ENCODE data around the gene TMEM140.
"Not testable (repeated sequence)": the region's sequence is repeated elsewhere in the genome, so short reads cannot be mapped to it uniquely, and the experiment has no call there.

Gene TMEM140

DNA sequence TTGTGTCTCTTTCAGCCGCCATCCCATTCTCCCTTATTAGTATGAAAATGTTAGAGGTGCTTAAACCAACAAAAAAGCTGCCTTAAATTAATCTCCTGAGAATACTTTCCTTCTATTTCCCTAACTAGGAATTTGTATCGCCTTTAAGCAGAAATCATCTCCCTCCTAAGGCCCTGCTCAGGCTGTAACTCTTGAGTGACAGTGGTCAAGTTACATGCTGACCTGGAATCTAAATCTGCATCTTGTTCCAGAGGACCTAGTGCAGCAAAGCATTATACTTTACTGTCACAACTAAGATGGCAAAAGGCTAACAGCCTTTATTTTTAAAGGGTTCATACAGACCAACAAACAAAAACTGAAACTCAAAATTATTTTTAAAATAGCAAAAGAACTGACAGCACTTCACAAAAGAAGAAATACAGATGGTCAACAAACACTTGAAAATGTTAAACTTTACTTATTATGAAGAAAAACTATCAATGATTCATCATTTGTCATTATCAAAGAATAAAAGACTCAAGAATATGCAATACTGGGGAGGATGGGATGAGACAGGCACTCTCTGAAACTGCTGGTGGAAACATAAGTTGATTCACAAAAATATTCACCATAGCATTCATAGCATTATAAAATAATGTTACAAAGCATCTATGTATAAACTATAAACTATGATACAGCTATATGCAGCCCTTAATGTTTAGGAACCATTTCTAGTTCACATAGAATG, 11.7 kb downstream of the TMEM140 start:
- no peak for DNase-seq

GRCh38 chr7:135160098-135160857, 12.4 kb downstream of the TMEM140 start:
- DNase-seq = no peak

GRCh38 chr7:135160858-135161653, 13.2 kb downstream of the TMEM140 start:
- DNase-seq = no peak

DNA sequence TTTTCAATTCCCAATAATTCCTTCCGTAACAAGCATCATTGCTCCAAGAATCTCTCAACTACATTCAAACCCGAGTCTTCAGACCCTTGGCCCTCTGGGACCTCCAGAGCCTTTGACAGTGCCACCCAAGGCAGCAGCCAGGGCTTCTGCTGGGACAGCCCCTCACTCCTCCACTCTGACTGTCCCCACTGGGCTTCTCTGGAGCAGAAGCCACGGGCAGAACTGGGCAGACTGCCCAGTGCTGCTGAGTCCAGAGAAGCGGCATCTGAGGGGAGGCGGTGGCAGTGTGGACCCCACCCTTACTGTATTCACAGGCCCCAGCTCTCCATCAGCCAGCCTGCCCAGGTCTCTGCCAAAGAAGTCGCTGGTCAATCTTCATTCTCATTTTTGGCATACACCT, 13.8 kb downstream of the TMEM140 start:
- DNase-seq = no peak

DNA sequence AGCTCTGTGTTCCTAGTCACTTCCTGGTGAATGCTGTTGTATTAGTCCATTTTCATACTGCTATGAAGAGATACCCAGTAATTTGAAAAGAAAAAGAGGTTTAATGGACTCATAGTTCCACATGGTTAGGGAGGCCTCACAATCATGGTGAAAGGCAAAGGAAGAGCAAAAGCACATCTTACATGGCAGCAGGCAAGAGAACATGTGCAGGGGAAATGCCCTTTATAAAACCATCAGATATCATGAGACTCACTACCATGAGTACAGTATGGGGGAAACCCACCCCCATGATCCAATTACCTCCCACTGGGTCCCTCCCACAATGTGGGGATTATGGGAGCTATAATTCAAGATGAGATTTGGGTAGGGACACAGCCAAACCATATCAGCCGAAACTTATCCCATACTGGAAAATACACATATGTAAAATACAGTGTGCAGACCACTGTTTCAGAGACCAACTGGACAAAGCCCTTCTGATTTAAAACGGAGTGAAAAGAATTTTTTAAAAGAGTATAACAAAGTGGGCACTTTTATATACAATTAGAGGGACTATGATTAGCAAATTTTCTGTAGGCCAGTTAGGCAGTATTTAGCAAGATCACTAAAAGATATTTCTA, 14.6 kb downstream of the TMEM140 start:
- DNase-seq = no peak

DNA sequence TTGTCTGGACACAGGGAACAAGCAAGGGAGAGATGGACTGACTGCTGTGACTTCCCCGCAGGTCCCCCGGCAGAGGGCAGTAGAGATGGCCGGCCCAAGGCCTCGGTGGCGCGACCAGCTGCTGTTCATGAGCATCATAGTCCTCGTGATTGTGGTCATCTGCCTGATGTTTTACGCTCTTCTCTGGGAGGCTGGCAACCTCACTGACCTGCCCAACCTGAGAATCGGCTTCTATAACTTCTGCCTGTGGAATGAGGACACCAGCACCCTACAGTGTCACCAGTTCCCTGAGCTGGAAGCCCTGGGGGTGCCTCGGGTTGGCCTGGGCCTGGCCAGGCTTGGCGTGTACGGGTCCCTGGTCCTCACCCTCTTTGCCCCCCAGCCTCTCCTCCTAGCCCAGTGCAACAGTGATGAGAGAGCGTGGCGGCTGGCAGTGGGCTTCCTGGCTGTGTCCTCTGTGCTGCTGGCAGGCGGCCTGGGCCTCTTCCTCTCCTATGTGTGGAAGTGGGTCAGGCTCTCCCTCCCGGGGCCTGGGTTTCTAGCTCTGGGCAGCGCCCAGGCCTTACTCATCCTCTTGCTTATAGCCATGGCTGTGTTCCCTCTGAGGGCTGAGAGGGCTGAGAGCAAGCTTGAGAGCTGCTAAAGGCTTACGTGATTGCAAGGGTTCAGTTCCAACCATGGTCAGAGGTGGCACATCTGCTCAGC, 16.6 kb downstream of the TMEM140 start:
- DNase-seq = no peak

DNA sequence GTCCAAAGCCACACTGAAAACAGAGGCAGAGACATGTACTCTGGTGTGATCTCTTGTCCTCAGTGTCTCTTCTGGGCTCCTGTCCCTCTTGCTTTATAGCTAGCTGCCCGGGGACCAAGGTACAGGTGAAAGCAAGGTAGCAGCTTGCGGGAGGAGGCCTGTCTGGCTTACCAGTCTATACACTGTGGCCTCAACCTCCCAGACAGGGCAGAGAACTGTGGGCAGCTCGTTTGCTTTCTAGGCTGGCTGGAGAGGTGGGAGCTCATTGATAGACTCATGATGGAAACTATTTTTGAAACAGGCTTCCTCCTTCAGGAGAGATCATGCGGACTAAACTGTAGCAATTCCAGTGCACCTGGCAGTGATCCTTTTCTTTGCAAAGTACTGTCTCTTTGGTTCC, 18.0 kb downstream of the TMEM140 start:
- DNase-seq = no peak

DNA sequence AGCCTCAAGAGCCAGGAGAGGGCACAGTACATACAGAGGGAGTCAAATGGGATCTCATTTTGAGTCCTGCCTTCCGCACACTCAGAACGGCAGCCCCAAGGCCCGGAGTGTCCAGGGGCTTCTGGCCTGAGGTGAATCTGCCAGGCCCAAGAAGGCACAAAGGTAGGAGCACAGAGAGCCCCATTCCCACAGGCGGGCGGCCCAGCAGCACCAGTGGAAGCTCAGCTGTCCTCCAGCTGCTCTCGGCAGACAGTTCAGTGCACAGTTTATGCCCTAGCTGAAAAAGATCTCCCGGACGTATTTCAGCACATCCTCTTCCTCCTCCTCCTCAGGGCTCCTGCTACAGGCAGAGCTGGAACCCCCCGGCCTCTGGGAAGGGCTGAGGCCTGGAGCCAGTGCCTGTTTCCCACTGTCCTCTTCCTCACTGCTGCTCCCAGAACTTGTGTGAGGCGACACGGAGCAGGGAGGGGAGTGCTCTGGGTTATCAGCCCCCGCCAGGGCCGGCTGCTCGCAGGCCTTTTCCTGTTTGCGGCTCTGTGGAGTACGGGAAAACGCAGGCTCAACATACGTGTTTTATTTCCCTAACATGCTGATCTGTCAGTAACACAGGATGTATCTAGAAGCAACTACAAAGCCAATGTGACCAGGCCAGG, 18.6 kb downstream of the TMEM140 start:
- DNase-seq = no peak

DNA sequence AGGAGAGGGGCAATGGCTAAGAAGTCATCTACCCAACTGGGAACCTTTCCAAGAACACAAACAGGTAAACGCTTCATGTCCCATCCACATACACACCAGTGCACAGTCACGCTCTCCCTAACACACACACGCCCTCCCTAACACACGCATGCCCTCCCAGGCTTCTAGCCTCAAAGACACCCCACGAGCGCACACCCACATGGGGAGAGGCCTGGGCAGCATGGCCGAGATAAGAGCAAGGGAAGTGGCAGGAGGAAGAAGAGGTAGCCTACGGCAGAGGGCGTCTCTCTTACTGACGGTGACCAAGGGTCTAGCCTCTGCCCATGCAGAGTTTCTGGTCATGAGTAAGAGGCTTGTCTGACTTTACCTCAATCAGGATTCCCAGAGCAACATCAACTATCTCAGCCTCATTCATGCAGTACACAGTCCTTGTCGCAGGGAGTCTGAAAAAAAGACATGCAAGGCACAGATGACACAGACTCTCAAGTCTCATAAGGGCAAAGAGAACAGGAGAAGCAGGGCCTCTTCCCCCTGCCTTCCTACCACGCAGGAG, 19.6 kb downstream of the TMEM140 start:
- DNase-seq = no peak

- DNase-seq = no peak
These were observed 20.1 kb downstream of the TMEM140 start for GRCh38 chr7:135168001-135168400.

DNA sequence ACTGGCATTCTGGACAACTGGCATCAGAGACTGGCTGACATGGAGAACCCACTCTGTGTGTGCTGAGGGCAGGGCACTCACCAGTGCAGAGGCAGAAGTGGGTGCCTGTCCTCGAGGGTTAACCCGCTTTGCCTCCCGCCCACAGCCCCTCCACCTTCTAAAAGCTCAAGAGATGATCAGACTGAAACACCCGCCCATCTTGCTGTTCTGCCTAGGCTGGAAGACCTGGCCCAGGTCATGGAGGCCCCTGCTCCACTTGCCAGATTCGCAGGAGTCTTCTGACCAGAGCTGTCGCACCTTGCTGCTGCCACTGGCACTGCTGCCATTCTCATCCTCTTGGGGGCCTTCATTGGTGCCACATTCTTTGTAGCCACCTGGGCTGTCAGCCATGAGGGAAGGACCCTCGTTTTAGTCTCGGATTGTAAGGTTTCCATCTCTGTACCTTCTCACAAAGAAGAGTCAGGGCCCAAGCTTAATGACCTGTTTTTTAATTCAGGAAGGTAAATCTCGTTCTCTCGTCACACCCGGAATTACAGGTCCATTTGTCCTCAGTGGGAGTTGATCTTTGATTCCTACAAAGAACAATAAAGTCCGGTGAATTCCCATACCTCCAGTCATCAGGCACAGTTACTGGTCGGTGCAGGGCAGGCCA, 20.7 kb downstream of the TMEM140 start:
- no peak for DNase-seq

DNA sequence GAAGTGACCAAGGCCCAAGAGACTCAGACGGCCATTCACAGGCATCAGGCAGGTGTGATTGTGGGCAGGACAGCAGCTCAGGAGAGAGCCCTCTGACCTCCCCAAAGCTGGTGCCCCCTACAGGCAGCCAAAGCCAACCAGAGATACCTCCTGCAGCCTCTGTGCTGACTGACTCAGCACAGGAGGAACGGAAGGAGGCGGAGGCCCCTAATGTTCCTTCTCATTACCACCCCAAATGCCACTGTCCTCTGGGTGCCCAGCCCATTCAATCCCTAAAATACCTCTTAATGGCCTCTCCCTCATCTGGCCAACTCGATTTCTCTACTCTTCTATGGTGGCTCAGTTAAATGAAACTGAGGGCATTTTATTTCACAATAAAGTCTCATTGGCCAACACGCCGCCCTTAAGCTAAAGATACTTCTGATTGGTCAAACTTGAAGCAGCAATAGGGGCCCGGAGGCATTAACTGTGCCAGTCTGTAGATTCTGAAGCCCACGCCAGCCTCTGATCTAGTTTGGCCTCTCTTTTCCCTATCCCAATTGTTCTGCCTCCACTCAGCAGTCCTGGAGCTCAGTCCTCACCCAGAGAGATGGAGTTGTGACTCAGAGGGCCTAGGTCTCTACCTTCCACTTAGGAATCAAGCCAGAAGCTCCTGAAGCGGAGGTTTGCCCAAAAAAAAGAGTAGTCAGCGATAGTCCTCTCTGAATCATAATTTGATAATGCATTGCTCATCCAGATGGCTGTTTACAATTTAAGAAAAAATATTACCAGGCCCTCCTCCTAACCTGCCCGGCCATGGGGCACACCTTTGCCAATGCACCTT, 21.5 kb downstream of the TMEM140 start:
- no peak for DNase-seq

GRCh38 chr7:135169964-135170273, 22.0 kb downstream of the TMEM140 start:
- peak; percentile 28 for DNase-seq

DNA sequence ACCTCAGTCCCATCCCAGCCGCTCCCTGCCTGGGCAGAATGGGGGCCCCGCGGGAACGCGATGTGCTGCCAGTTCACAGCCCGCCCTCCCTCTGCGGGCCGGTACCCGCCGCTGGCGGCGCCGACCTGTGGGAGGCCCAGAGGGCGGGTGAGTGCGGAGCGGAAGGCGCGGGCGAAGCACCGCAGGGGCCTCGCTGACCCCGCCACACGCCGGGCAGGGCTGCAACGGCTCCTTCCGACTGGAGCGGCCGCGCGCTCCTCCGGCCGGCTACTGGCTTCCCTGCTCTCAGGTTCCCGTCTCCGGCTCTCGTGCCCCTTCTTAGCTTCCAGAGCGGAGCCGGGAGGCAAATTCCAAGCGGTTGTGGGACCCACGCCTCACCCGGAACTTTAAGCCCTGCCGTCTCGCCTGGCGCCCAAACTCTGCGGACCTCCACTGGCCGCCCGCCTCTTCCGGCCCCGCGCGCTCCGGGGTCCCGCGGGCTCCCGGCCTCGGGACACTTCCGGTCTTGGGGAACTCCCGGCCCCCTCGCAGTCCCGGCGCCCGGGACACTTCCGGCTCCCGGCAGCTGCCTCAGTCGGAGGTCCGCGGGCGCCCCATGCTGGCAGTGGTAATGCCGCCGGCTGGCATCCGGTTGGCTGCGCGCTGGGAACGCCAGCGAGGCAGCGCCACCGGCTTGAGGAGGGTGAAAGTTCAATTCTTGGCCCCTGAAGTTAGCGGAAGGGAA, 22.6 kb downstream of the TMEM140 start, which contains the start of gene CYREN:
Gene CYREN, minus strand, starts transcription at position 434 of the 724 bp plus-strand sequence. CDS start 1,785 bp downstream, outside the sequence.
- peak; percentile 94 for DNase-seq

DNA sequence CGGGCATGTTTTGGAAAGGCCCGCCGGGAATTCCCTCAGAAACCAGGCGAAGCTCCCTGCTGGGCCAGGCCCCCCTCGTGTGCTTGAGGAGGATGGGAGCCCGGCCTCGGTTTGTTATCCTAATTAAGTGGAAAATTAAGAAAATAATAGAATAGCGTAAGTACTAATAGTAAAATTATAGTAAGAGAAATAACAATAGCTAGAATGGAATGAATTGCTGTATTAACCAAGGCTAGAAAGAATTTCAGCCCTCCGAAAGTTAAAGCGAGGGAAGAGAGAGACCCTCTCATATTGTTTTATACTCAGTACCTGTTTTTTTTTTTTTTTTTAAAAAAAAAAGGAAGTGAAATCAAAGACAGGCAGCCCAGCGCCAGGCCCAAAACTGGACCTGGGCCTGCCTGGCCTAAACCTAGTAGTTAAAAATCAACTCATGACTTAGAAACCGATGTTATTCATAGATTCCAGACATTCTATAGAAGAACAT, 23.2 kb downstream of the TMEM140 start:
- not testable (repeated sequence) for DNase-seq

DNA sequence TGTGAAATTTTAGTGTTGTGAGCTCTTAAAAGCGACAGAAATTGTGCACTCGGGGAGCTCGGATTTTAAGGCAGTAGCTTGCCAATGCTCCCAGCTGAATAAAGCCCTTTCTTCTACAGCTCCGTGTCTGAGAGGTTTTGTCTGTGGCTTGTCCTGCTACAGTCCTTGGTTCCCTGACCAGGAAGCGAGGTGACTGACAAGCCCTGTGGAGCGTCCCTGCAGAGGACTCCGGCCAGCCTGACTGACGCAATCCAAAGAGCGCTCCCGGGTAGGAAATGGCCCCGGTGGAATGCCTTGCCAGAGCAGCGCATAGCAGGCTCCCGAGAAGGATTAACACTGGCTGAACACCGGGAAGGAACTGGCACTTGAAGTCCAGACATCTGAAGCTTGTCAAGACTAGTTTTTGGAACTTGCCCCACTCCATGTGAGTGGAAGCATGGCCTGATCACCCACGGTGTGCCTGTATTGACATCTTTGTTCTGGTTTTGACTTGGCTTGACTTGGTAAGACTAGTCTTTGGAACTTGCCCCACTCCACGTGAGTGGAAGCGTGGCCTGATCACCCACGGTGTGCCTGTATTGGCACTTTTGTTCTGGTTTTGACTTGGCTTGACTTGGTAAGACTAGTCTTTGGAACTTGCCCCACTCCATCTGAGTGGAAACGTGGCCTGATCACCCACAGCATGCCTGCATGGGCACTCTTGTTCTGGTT, 23.9 kb downstream of the TMEM140 start:
- not testable (repeated sequence) for DNase-seq

- DNase-seq = not testable (repeated sequence)
These were observed 26.0 kb downstream of the TMEM140 start for GRCh38 chr7:135173916-135174315.

DNA sequence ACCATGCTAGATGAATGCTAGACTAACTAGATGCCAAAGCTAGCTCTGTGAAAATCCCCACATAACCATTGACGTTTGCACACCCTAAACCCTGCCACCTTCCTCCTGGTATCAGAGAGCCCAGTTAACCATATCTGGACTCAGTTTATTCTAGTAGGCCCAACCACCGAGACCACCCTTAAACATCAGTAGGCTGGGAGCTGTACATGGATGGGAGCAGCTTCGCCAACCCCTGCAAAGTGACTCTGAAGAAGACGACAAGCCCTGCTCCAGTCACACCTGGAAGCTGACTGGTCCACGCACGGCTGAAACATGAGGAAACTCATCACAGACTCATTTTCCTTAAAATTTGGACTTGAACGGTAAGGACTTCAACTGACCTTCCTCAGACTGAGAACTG, 27.1 kb downstream of the TMEM140 start:
- no peak for DNase-seq

DNA sequence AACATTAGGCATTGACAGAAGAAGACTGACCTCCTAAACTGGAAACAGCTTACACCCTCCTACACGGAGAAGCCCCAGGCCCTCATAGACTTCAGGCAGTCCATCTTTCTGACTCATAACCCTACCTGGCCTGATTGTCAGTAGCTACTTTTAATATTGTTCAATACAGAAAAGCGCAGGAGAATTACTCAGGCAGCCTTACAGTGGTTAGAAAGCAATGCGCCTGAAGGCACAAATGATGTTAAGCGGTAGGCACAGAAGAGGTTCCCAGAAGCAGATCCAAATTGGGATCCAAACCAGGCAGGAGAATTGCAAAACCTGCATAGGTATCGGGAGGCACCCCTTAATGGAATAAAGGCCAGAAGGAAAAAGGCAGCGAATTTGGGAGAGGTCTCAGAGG, 28.1 kb downstream of the TMEM140 start:
- no peak for DNase-seq
